GM19452 (cell line): Measurements from ENCODE around the gene SMG1.
A peak's percentile ranks its signal among the peaks of the same experiment; 100 is the strongest.
"Not testable (repeated sequence)": the region's sequence is repeated elsewhere in the genome, so short reads cannot be mapped to it uniquely, and the experiment has no call there.

Source experiments
- ATAC-seq: cut with Tn5 transposase; IDR thresholded peaks from one replicate; pipeline ENCODE4 v1.9.1; 2021; ENCODE audit not compliant: unreplicated experiment

SMG1 gene

GRCh38 chr16:18925986-18926865 lies at the start of gene SMG1:
Gene SMG1 (minus strand): TSS chr16:18926408. CDS start chr16:18926041, 367 bp downstream.
- peak; percentile 85 for ATAC-seq

- no peak for ATAC-seq
These were observed 48.9 kb upstream of the SMG1 start for GRCh38 chr16:18975109-18975508.

GRCh38 chr16:18969855-18970240 lies 43.6 kb upstream of the SMG1 start:
- no peak for ATAC-seq

GRCh38 chr16:18969050-18969854 lies 43.0 kb upstream of the SMG1 start:
- ATAC-seq: no peak

- ATAC-seq: no peak
These were observed 40.6 kb upstream of the SMG1 start for GRCh38 chr16:18966791-18967190.

- ATAC-seq: no peak
These were observed 39.3 kb upstream of the SMG1 start for GRCh38 chr16:18965555-18965954.

GRCh38 chr16:18959031-18959505 lies 32.9 kb upstream of the SMG1 start:
- no peak for ATAC-seq

GRCh38 chr16:18958621-18959029 lies 32.4 kb upstream of the SMG1 start:
- ATAC-seq: no peak

- ATAC-seq: not testable (repeated sequence)
These were observed 30.5 kb upstream of the SMG1 start for GRCh38 chr16:18956658-18957241.

GRCh38 chr16:18955874-18956580 lies 29.8 kb upstream of the SMG1 start:
- ATAC-seq: not testable (repeated sequence)

- no peak for ATAC-seq
These were observed 27.3 kb upstream of the SMG1 start for GRCh38 chr16:18953547-18953946.

GRCh38 chr16:18950469-18951185 lies 24.4 kb upstream of the SMG1 start:
- no peak for ATAC-seq

- ATAC-seq: no peak
These were observed 22.3 kb upstream of the SMG1 start for GRCh38 chr16:18948372-18949020.

- no peak for ATAC-seq
These were observed 19.0 kb upstream of the SMG1 start for GRCh38 chr16:18945233-18945632.

- ATAC-seq: no peak
These were observed 17.2 kb upstream of the SMG1 start for GRCh38 chr16:18943414-18943813.

- ATAC-seq: no peak
These were observed 15.9 kb upstream of the SMG1 start for GRCh38 chr16:18942061-18942460.

- no peak for ATAC-seq
These were observed 15.3 kb upstream of the SMG1 start for GRCh38 chr16:18941471-18941870.

- ATAC-seq: no peak
These were observed 12.8 kb upstream of the SMG1 start for GRCh38 chr16:18938986-18939385.

GRCh38 chr16:18937390-18937789 lies 11.2 kb upstream of the SMG1 start:
- no peak for ATAC-seq
